Peyer's patch (tissue), 4 donors: ENCODE data around the gene ST3GAL4.

Experiments used
- POLR2A ChIP-seq, 2 donors: fragments of 450-650 bp; IDR thresholded peaks; one replicate each; pipeline ENCODE4 v1.5.1; 2017; ENCODE audit warnings: antibody characterized with exemption in 2 of 2, mild to moderate bottlenecking in 2 of 2, moderate library complexity in 2 of 2
- TF ChIP-seq, protein P1 (sequence below), 6 experiments: fragments of 450-650 bp in 4 of 6; fragments of 200-600 bp in 2 of 6; sonication (generic) in 1 of 6; IDR thresholded peaks; one replicate each; pipeline ENCODE4 v1.5.1; 2017 to 2019; ENCODE audit warnings: antibody characterized with exemption in 6 of 6, mild to moderate bottlenecking in 3 of 6, moderate library complexity in 1 of 6

- TF ChIP-seq, protein P1, sequence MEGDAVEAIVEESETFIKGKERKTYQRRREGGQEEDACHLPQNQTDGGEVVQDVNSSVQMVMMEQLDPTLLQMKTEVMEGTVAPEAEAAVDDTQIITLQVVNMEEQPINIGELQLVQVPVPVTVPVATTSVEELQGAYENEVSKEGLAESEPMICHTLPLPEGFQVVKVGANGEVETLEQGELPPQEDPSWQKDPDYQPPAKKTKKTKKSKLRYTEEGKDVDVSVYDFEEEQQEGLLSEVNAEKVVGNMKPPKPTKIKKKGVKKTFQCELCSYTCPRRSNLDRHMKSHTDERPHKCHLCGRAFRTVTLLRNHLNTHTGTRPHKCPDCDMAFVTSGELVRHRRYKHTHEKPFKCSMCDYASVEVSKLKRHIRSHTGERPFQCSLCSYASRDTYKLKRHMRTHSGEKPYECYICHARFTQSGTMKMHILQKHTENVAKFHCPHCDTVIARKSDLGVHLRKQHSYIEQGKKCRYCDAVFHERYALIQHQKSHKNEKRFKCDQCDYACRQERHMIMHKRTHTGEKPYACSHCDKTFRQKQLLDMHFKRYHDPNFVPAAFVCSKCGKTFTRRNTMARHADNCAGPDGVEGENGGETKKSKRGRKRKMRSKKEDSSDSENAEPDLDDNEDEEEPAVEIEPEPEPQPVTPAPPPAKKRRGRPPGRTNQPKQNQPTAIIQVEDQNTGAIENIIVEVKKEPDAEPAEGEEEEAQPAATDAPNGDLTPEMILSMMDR (IDR thresholded peaks at IDR 0.05): no peak
- TF ChIP-seq POLR2A (IDR thresholded peaks at IDR 0.05): no peak
Observed at GRCh38 chr11:126431401-126432064, 76.0 kb downstream of the ST3GAL4 start.
